GM21367 (cell line): ENCODE measurements around the gene TOR2A.

ENCODE experiments used
- ATAC-seq: cut with Tn5 transposase; IDR thresholded peaks from one replicate; pipeline ENCODE4 v1.9.1; 2021; ENCODE audit not compliant: unreplicated experiment

The TOR2A gene

DNA sequence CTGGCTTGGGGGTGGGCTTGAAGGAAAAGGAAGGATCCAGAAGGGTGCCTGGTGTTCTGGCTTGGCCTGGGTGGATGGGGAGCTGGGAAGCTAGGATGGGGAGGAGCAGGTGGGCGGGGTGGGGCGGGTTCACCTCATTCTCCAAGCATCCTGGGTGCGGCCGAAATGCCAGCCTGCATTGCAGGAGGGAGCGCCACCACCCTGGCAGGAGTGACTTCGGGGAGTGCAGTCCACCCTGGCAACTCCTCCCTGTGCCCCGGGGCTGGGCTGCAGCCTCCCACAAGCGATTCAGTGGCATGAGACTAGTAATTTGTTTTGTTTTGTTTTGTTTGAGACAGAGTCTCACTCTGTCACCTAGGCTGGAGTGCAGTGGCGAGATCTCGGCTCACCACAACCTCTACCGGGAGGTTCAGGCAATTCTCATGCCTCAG, 13.7 kb downstream of the TOR2A start:
- ATAC-seq = no peak

DNA sequence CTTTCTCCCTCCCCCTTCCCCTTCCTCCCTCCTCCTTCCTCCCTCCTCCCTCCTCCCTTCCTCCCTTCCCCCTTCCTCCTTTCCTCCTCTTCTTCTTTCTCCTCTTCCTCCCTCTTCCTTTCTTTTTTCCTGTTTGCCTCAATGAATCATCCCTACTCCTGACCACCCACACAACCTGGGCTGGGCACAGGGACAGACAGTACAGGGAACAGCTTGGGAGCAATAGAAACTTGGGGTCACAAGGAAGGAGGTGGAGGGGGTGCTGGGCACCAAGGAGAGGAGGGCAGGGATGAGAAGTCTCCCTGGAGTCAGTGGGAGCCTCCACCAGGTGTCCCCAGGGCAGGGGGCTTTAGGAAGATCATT, 14.2 kb downstream of the TOR2A start:
- ATAC-seq = no peak

DNA sequence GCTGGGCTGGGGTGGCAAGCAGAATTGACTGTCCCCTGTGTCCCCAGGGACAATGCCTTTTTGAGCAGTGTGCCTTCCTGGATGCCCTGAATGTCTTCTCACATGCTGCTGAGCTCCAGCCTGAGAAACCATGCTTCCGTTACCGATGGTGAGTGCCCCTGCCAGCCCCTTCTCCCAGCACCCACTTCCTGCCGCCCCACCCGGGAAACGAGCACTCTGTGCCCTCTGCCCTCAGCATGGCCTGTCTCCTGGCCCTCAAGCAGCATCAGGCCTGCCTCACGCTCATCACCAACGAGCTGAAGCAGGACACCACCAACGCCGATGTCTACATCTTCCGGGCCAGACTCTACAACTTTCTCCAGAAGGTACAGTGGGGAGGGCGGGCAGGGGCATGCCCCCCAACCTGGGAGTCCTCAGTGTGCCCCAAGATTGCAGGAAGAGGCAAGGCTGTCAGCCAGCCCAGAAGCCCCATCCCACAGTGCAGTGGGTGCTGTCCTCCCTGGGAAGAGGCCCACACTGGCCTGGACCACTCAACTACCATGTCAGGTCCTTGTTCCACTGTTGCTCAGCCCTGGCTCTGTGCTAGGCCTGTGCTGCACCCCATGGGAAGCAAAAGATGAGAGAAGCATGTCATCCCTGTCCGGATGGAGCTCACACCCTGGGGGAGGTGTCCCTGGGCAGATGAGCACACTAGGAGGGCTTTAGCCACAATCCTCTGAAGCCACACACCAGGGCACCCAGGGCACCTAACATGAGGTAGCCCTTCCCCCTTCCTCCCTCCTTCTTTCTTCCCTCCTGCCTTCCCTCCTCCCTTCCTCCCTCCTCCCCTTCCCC, 14.8 kb downstream of the TOR2A start:
- no peak for ATAC-seq

DNA sequence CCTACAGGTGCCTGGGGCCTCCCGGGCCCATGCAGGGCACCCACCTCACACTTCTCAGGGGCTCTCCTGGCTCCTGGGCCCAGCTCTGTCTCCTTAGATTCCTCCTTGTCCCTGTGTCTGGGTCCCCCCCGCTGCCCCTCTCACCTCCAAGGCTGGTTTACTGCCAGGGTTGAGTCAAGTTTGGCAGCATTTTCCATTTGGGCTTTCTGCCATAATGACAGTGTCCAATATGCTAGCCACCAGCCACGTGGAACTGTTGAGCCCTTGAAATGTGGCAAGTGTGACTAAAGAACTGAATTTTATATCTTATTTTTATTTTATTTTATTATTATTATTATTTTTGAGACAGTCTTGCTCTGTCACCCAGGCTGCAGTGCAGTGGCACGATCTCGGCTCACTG, 17.3 kb downstream of the TOR2A start:
- no peak for ATAC-seq

DNA sequence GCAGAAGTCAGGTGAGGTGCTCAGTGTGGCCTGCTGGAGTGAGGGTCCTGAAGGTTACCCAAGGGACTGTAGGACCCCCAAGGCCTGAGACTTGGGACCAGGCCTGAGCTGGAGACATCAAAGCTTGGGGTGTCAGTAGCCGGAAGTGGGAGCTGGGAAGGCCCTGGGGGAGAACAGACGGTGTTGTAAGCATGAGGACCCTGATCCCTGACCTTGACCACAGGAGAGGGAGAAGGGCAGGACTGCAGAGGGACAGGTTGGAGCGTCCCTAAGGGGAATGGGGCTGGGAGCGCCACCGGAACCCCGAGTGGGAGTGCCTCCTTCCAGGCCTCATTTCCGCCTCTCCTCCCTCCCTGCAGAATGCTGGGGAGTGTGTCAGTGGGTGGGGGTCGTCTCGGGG, 18.7 kb downstream of the TOR2A start:
- no peak for ATAC-seq

DNA sequence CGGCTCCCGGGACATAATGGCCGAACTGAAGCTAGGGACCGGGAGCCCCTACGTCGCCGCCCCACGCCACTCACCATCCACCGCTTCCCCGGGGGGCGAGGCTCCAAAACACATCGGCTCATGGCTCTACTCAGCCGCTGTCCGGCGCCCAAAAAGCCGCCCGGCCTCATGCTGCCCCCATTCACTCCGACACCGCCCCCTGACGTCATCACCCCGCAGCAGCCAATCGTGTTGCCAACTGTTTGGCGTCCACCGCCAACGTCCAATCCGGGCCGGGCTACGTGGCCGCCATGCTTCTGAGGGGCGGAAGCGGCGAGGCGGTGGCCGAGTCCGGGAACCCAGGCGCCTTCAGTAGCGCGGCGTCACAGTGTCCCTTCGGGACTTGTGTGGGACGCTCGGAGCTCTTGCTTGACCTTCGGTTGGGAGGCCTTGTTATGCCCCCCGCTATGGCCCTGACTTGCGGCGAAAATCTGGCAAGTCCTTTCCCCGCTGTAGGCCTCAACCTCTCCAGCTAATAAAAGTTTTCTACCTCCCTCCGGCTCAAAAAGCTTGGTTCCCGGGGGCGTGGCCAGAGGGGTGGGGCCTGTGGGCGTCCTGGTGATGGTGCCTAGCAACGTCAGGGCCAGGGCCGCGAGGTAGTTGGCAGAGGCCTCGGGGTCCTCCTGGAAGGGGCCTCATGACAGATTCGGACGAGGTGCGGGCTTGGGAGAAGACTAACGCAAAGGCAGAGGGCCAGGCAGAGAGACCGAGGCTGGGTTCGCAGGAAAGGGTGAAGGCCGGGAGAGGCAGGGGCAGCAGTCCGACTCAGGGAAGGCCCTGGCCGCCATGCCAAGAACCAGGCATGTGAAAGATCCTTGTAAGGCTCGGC, 19.4 kb downstream of the TOR2A start, which contains the start of the genes PTRH1 and TTC16:
Gene PTRH1, minus strand, starts transcription at position 194 of the 868 bp plus-strand sequence. Its CDS starts 24 bp downstream, at position 170.
Gene TTC16, plus strand, starts transcription at position 610 of the 868 bp plus-strand sequence. Its CDS starts 67 bp downstream, at position 677.
- ATAC-seq = peak; percentile 86

DNA sequence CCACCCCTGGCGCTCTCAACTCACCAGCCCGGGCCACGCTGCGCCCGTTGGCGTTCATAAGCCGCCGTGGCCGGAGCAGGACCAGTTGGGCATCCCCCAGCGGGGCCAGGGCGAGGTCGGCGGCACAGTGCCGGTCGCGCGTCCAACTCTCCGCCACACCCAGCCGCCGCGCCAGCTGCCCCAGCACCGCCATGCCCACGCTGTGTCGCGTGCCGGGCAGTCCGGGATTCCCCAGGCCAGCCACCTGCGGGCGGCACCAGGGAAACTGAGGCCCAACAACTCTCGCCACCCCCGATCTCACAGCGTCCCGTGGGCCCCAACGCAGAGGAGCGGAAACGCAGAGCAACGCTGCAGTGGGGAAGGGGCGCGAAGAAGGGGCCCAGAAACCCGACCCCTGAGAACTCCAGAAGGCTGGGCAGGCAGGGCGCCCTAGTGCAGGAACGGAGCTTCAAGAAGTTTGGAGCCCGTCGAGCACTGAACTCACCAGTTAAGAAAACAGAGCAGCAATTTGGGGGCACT, 20.1 kb downstream of the TOR2A start:
- ATAC-seq = no peak

DNA sequence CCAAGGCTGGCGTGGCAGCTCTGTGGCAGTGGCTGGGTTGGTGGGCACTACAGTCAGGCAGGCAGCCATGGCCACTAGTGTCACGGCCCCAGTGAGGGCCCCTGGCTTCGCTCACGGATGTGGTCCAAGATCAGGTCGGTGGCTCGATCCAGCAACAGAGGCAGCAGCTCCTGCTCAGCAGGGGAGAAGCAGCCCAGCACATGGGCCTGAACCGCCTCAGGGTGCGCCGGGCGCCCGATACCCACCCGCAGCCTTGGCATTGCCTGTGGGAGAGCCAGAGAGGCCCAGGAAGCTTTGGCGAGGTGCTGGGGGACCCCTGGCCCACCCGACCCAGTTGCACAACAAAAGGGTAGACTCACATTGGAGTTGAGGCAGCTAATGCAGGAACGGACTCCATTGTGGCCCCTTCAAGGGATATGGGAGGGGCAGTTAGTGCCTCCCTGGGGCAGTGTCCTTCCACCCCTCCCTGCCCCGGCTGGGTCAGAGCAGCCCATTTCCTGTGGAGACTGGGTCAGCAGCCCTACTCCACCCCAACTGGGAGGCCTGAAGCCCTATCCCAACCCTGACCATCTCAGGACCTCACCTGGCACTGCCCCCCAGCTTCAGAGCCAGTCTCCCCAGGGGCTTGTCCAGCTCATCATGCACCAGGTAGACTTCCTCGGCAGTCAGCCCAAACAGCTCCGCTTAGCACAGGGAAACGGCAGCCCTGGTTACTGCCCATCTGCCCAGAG, 20.9 kb downstream of the TOR2A start:
- ATAC-seq = no peak

DNA sequence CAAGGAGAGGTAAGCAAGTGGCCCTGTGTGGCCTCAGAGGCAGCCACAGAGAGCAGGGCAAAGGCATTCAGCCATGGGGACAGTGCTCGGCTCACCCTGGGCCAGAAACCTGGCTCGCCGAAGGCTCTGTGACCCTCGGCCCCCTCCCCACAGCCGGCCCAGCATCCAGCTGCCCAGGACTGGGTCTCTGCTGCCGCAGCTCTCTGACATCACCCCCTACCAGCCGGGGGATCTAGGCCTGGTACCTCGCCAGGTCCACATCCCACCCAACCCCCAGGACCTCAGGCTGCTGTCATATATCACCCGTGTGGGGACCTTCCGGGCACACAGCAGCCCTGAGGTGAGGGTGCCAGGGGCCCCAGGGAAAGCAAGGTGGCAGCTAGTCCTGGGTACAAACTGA, 22.2 kb downstream of the TOR2A start:
- ATAC-seq = no peak

DNA sequence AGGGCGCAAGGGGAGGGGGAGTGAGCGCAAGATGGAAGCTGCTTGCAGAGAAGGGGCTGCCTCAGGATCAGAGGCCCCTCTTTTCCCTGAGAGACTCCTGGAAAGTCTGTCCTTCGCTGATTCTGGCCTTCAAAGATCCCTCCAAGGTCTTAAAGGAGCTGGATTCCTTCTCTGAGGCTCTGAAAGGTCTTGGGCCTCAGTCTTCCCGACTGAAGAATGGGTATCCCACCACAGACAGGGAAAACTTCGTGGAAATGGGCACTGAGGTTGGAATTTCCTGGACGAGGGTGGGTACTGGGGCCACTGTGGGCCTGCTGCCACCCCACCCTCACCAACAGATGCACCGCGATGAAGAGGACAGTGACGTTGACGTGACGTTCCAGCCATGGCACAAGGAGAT, 22.7 kb downstream of the TOR2A start:
- no peak for ATAC-seq

DNA sequence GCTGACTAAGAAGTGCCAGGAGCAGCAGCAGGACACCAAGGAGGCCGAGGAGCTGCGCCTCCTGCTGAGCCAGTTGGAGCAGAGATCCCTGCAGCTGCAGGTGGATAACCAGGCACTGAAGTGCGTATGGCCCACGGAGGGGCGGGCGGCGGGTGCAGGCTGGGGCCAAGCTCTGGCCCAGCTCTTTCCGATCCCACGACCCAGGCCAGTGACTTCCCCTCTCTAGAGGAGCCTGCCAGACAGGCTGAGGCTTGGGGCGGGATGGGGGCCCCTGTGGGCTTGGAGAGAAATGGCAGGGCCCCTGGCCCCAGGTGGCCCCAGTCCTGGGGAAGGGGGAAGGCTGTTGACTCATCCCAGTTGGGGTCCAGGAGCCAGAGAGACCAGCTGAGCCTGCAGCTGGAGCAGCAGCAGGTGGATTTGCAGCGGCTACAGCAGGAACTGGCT, 23.2 kb downstream of the TOR2A start:
- ATAC-seq = no peak

DNA sequence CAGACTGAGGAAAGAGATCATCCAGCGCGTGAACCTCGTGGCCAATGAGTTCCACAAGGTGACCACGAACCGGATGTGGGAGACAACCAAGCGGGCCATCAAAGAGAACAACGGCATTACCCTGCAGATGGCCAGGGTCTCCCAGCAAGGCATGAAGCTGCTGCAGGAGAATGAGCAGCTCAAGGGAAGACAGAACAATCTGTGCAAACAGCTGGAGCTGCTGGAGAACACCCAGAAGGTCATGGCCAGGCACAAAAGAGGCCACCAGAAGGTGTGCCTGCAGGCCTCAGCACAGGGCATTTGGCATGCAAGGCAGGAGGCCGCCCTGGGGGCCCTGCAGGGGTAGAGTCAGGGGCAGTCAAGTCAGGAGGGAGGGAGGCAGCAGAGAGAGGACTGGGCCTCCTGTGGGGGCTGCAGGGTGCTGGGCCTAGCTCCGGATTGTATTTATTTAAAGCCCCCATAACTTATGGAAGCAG, 23.8 kb downstream of the TOR2A start:
- no peak for ATAC-seq

DNA sequence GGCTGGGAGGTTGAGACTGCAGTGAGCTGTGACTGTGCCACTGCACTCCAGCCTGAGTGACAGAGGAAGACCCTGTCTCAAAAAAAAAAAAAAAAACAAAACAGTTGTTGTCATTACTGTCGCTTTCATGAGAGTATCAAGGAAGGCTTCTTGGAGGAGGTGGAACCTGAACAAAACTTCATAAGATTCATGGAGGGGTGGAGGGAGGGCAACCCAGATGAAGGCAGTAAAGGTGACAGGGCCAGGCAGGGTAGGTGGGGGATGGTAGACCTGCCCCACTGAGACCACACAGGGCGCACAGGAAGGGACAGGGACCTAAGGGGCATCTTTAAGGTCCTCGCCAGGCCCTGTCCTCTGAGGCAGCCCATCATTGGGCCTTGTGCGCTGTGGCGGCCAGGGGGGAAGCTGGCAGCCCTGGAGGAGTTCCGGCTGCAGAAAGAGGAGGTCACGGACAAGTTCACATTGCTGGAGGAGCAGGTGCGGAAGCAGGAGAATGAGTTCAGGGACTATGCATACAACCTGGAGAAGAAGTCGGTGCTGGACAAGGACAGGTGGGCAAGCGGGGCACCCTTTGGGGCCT, 24.8 kb downstream of the TOR2A start:
- ATAC-seq = no peak

DNA sequence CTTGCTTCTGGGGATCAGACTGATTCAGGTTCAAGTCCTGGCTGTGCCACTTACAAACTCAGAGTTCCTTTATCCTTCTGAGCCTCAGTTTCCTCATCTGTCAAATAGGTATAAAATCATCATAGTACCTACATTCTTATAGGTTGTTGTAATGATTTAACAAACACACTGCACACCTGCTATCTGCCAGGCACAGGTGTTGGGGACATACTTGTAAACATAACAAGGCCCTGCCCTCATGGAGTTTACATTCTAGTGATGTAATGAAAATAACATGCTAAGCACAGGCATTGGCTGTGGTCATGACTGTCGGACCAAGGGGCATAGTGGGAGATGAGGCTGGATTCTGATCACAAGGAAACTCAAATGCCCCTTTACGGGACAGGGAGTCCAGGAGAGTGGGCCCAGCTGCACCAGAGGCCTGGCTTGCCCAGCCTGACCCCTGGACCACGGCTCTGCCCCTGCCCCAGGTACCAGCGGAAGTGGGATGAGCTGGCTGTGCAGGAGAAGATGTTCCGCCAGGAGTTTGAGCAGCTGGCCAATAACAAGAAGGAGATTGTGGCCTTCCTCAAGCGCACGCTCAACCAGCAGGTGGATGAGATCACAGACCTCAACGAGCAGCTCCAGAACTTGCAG, 26.0 kb downstream of the TOR2A start:
- no peak for ATAC-seq

DNA sequence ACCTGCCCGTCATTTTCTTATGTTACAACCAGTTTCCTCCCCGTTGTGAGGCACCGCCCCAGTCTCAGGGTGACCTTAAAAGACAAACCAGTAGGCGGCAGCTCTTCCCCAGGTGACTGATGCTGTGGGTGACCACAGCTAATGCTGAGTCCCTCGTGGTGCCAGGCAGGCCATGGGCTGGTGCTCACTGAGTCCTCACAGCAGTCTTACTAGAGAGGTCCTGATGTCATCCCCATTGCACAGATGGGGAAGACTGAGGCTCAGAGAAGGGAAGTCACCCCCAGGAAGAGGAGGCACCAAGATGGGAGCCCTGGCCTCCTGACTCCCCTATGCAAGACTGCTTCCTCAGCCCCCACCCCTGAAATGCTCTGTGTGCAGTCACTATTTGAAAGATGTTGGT, 27.3 kb downstream of the TOR2A start:
- no peak for ATAC-seq

DNA sequence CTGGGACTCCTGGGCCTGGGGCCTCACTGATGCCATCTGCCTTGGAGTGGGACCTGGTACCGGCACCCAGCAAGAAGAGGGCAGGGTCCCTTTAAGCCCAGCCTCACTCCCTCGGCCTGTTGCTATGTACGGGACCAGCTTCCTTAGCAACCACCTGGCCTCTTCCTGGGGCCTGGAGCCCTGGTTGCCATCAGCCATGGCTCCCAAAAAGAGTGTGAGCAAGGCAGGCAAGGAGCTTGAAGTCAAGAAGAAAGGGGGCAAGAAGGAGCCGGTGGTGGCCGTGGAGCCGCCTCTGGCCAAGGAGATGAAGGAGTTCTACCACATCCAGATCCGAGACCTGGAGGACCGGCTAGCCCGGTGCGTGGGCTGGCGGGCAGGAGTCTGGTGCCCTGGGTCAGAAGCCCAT, 28.3 kb downstream of the TOR2A start, which contains the start of gene CFAP157:
Gene CFAP157, plus strand, starts transcription at position 153 of the 406 bp plus-strand sequence. Its CDS starts 44 bp downstream, at position 197.
- ATAC-seq = no peak

DNA sequence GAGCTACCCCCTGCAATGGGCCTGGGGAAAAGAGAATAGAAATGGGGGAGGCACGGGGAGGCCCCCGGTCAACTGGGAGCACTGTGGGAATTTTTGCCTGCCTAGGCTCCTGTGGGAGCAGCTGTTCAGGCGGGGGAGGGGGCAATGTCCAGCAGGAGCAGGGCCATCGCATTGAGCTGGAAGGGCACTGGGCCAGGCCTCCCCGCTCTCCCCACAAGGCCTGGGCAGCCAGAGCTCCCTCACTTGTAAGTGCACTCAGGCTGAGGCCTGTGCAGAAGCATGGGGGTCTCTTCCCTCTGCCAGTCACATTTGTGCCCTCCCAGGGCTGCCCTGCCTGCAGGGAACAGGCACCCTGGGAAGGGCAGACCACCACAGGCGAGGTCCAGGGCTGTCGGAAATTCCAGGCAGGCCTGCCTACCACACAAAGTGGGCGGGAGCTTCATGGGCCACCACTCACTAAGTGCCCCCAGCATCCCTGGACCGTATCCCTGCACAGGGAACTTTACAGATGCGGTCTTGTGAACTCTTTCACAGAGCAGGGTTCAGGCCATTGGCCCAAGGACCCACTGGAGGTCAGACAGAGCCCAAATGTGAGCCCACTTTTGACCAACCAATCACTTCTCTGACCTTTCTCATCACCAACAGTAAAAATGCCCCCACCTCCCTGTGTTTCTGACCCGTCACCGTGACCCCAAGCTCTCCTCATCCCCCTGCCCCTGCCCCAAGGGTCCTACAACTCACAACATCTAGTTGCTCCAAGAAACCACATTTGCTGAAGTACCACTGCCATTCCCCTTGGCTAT, 29.3 kb downstream of the TOR2A start:
- no peak for ATAC-seq

DNA sequence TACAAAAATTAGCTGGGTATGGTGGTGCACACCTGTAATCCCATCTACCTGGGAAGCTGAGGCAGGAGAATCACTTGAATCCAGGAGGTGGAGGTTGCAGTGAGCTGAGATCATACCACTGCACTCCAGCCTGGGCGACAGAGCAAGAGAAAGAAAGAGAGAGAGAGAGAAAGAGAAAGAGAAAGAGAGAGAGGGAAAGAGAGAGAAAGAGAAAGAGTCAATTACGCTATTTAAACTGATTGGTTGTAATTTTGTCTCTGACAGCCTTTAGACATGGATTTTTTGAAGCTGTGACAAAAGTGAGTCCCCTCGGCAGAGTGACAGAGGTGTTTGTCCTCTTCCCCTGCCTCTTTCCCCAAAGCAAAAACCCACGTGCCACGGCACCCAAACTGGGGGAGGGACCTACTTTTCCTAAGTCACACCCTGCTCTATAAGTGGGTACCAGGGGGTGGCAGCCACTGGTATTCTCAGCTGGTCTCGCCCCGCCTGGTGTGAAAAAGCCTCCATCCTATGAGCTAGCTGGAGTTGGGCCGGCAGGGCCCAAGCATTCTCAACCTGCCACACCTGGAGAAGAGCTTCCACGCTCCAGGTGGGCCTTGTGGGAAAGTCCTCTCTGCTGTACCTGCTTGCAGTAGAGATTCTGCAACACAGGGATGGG, 31.7 kb downstream of the TOR2A start:
- ATAC-seq = no peak
